ENCODE measurements around the gene ESRRB. TPM values are rescaled to one million over a fixed set of nuclear protein-coding genes. Genes with fewer than 3 reads are reported as not detected.

Gene ESRRB
- polyA plus RNA-seq, 1 of the 3 experiments (the other 2 are of a cell fraction), result 0.05 TPM

DNA sequence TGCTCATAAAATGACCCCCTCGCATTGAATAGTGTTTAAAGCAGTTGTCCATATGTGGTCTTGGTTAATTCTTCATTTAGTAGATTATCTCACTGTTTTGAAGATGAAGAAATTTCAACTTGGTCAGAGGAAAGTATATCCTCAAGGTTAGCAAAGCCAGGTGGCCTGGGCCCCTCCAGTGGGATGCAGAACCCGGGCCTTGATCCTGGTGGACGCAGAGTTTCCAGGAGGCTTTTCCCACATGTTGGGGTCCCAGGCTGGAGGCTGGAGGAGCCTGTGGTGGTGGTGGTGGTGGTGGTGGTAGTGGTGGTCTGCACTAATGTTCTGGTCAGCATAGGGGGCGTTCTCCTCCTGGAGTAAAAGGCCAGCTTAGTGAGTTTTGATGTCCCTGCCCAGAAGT, 85.9 kb downstream of the ESRRB start:
- H3K27me3 ChIP-seq (ENCODE audit: insufficient read depth), result no peaks in the 10 kb centered on the region
- H3K9me3 ChIP-seq, result no peaks in the 10 kb centered on the region
- CTCF ChIA-PET, result interaction anchor here (0.7 to 2.2 kb wide), 4 partner anchors 11 to 182 kb away, joined by 3 to 4 read pairs (median 3); no protein-coding TSS in a partner anchor
- H2AFZ ChIP-seq (ENCODE audit: low read depth), result no peak overlapping the region
- POLR2A ChIA-PET, result no interaction called here
- no peaks in the 10 kb centered on the region for H4K20me1 ChIP-seq (ENCODE audit: insufficient read depth)
- H3K9me2 ChIP-seq, result no peaks in the 10 kb centered on the region
- no peaks in the 10 kb centered on the region for H3K4me1 ChIP-seq (ENCODE audit: control insufficient read depth in 1 of 2, insufficient read depth in 2 of 2, low read depth in 1 of 2, low read length in 1 of 2)
- TF ChIP-seq EZH2phosphoT487 (IDR thresholded peaks at IDR 0.05; ENCODE audit: borderline replicate concordance, low read depth) (no peak), FOXJ3 (CRISPR knock-in tag; IDR thresholded peaks at IDR 0.05) (no peak), RCOR1 (IDR thresholded peaks at IDR 0.05; ENCODE audit: low read length) (no peak), GABPA (IDR thresholded peaks at IDR 0.05; ENCODE audit: low read depth) (no peak), GATA2 (CRISPR knock-in tag; IDR thresholded peaks at IDR 0.05) (no peak), RFX5 (IDR thresholded peaks at IDR 0.05; ENCODE audit: low read length) (no peak), EP300 (IDR thresholded peaks at IDR 0.05; ENCODE audit: borderline replicate concordance in 1 of 2, low read depth in 1 of 2, low read length in 1 of 2) (no peak), POLR2AphosphoS5 (IDR thresholded peaks at IDR 0.05; ENCODE audit: low read depth, low read length) (no peak), TAF1 (IDR thresholded peaks at IDR 0.05; ENCODE audit: borderline replicate concordance, low read depth, low read length) (no peak), SMC3 (IDR thresholded peaks at IDR 0.05; ENCODE audit: low read depth, low read length) (no peak), NFIC (IDR thresholded peaks at IDR 0.05; ENCODE audit: borderline replicate concordance) (no peak), RXRA (IDR thresholded peaks at IDR 0.05; ENCODE audit: borderline replicate concordance, low read depth) (no peak)
- TF ChIP-seq, protein P1, sequence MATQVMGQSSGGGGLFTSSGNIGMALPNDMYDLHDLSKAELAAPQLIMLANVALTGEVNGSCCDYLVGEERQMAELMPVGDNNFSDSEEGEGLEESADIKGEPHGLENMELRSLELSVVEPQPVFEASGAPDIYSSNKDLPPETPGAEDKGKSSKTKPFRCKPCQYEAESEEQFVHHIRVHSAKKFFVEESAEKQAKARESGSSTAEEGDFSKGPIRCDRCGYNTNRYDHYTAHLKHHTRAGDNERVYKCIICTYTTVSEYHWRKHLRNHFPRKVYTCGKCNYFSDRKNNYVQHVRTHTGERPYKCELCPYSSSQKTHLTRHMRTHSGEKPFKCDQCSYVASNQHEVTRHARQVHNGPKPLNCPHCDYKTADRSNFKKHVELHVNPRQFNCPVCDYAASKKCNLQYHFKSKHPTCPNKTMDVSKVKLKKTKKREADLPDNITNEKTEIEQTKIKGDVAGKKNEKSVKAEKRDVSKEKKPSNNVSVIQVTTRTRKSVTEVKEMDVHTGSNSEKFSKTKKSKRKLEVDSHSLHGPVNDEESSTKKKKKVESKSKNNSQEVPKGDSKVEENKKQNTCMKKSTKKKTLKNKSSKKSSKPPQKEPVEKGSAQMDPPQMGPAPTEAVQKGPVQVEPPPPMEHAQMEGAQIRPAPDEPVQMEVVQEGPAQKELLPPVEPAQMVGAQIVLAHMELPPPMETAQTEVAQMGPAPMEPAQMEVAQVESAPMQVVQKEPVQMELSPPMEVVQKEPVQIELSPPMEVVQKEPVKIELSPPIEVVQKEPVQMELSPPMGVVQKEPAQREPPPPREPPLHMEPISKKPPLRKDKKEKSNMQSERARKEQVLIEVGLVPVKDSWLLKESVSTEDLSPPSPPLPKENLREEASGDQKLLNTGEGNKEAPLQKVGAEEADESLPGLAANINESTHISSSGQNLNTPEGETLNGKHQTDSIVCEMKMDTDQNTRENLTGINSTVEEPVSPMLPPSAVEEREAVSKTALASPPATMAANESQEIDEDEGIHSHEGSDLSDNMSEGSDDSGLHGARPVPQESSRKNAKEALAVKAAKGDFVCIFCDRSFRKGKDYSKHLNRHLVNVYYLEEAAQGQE (IDR thresholded peaks at IDR 0.05; ENCODE audit: low read depth, low read length), result no peak
- TF ChIP-seq, protein P2, sequence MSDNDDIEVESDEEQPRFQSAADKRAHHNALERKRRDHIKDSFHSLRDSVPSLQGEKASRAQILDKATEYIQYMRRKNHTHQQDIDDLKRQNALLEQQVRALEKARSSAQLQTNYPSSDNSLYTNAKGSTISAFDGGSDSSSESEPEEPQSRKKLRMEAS (IDR thresholded peaks at IDR 0.05; ENCODE audit: low read depth), result no peak
- TF ChIP-seq, protein P3, sequence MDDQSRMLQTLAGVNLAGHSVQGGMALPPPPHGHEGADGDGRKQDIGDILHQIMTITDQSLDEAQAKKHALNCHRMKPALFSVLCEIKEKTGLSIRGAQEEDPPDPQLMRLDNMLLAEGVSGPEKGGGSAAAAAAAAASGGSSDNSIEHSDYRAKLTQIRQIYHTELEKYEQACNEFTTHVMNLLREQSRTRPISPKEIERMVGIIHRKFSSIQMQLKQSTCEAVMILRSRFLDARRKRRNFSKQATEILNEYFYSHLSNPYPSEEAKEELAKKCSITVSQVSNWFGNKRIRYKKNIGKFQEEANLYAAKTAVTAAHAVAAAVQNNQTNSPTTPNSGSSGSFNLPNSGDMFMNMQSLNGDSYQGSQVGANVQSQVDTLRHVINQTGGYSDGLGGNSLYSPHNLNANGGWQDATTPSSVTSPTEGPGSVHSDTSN (IDR thresholded peaks at IDR 0.05), result no peak
- TF ChIP-seq, protein P4, sequence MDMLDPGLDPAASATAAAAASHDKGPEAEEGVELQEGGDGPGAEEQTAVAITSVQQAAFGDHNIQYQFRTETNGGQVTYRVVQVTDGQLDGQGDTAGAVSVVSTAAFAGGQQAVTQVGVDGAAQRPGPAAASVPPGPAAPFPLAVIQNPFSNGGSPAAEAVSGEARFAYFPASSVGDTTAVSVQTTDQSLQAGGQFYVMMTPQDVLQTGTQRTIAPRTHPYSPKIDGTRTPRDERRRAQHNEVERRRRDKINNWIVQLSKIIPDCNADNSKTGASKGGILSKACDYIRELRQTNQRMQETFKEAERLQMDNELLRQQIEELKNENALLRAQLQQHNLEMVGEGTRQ (IDR thresholded peaks at IDR 0.05; ENCODE audit: borderline replicate concordance, low read depth, low read length), result no peak
- no peak overlapping the region for H3K4me2 ChIP-seq
- no peak overlapping the region for H3K27ac ChIP-seq (ENCODE audit: low read depth in 2 of 2, low read length in 1 of 2)
- no peaks in the 10 kb centered on the region for H3F3A ChIP-seq (replicated peaks; ENCODE audit: insufficient read depth)
- H3K79me2 ChIP-seq (ENCODE audit: insufficient read depth), result no peaks in the 10 kb centered on the region
- no peak for DNase-seq
- WGBS (ENCODE audit: low lambda C conversion rate), result 79% methylated on average over 3 of the region's 4 CpGs
- no peak overlapping the region for H3K9ac ChIP-seq
- no peaks in the 10 kb centered on the region for H3K36me3 ChIP-seq (replicated peaks in 1 of 2; ENCODE audit: control insufficient read depth in 1 of 2, insufficient read depth in 2 of 2, low read length in 1 of 2)
- H3K4me3 ChIP-seq (ENCODE audit: low read depth in 2 of 2, low read length in 1 of 2), result no peak overlapping the region
